ENCODE data around the gene HTT. TPM values are rescaled to one million over a fixed set of nuclear protein-coding genes. Genes with fewer than 3 reads are reported as not detected.
A peak's percentile ranks its signal among the peaks of the same experiment; 100 is the strongest.

The HTT gene
- polyA plus RNA-seq, 3 donors, result 1.8 to 27.1 (median 3.0) TPM

DNA sequence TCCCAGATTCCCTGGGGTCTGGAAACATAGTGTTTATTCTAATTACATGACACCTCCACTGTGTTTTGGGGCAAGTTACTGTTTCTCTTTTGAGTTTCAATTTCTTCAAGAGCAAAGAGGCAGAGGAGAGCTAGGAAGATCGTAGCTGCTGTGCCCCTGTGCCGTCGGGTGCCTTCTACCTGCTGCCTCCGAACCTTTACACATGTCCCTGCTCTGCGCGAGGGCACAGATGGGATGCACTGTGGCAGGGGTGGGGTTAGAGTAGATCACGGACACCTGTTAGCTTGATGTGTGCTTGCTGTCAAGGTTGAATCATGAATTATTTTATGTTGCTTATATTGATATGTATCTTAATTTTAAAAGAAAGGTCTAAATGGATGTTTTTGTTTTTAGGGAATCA, 103.4 kb downstream of the HTT start:
- H3K4me3 ChIP-seq (replicated peaks in 1 of 3; ENCODE audit: low read depth in 2 of 3, low read length in 3 of 3), result no peak overlapping the region
- H3K4me1 ChIP-seq (ENCODE audit: control insufficient read depth in 1 of 2, insufficient read depth in 2 of 2, low read length in 2 of 2), result no peaks in the 10 kb centered on the region
- no peaks in the 10 kb centered on the region for H3K9me3 ChIP-seq (replicated peaks in 1 of 2; ENCODE audit: control insufficient read depth in 1 of 2, insufficient read depth in 1 of 2, low read length in 2 of 2)
- no peaks in the 10 kb centered on the region for H3K79me2 ChIP-seq (ENCODE audit: insufficient read depth, low read length)
- H3K27me3 ChIP-seq (ENCODE audit: control insufficient read depth in 2 of 2, insufficient read depth in 2 of 2, low read length in 2 of 2), result no peaks in the 10 kb centered on the region
- H4K20me1 ChIP-seq (ENCODE audit: insufficient read depth, low read length), result no peaks in the 10 kb centered on the region
- Mint-ChIP-seq H3K9me3 (peaks cover 0 to under 1% (median 0%) of the 10 kb centered on the region in 7 donors), H3K4me3 (no peak overlapping the region), H3K4me1 (no peaks in the 10 kb centered on the region), H3K36me3 (peaks cover 91 to 98% of the 10 kb centered on the region in 2 donors), H3K27me3 (ENCODE audit: low read depth in 3 of 3) (no peaks in the 10 kb centered on the region), H3K27ac (peak overlapping the region in 1 of 7 donors; percentile 60)
- no peak overlapping the region for H3K4me2 ChIP-seq (replicated peaks; ENCODE audit: extremely low read depth, low read length, poor library complexity, severe bottlenecking)
- TF ChIP-seq, protein P1, sequence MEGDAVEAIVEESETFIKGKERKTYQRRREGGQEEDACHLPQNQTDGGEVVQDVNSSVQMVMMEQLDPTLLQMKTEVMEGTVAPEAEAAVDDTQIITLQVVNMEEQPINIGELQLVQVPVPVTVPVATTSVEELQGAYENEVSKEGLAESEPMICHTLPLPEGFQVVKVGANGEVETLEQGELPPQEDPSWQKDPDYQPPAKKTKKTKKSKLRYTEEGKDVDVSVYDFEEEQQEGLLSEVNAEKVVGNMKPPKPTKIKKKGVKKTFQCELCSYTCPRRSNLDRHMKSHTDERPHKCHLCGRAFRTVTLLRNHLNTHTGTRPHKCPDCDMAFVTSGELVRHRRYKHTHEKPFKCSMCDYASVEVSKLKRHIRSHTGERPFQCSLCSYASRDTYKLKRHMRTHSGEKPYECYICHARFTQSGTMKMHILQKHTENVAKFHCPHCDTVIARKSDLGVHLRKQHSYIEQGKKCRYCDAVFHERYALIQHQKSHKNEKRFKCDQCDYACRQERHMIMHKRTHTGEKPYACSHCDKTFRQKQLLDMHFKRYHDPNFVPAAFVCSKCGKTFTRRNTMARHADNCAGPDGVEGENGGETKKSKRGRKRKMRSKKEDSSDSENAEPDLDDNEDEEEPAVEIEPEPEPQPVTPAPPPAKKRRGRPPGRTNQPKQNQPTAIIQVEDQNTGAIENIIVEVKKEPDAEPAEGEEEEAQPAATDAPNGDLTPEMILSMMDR (IDR thresholded peaks at IDR 0.05), result no peak
- no peak overlapping the region for H3K9ac ChIP-seq (ENCODE audit: insufficient read depth, low read length, poor library complexity, severe bottlenecking)
- no peak overlapping the region for H2AFZ ChIP-seq (ENCODE audit: insufficient read depth, low read depth, low read length, poor library complexity, severe bottlenecking)
- peaks cover 94 to 98% of the 10 kb centered on the region in 2 donors for H3K36me3 ChIP-seq (replicated peaks in 1 of 2; ENCODE audit: control insufficient read depth in 1 of 2, insufficient read depth in 2 of 2, low read length in 2 of 2)
- intact Hi-C loops (cut with micrococcal nuclease), result no loop called here
- H3K27ac ChIP-seq (ENCODE audit: low read depth in 1 of 2, low read length in 2 of 2), result no peak overlapping the region
- DNase-seq, result no peak
- 98% methylated on average over 6 of the region's 7 CpGs for WGBS (ENCODE audit: insufficient coverage)

DNA sequence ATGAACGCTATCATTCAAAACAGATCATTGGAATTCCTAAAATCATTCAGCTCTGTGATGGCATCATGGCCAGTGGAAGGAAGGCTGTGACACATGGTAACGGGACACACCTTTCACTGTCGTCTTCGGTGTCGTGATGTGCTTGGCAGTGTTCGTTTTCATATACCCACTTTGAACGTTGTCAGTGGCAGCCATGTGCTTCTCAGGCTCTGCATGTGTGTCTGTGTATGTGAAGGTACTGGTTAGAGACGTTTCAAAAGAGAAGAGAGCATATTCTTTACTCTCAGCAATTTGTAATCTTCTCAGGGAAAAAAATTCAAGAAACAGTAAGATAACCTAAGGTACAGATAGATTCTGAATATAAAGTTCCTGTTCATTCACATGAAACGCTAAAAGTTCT, 103.9 kb downstream of the HTT start:
- Histone ChIP-seq H2AFZ (ENCODE audit: insufficient read depth, low read depth, low read length, poor library complexity, severe bottlenecking) (no peak overlapping the region), H3K27me3 (ENCODE audit: control insufficient read depth in 2 of 2, insufficient read depth in 2 of 2, low read length in 2 of 2) (no peaks in the 10 kb centered on the region), H3K9ac (ENCODE audit: insufficient read depth, low read length, poor library complexity, severe bottlenecking) (no peak overlapping the region), H3K27ac (ENCODE audit: low read depth in 1 of 2, low read length in 2 of 2) (no peak overlapping the region), H3K9me3 (replicated peaks in 1 of 2; ENCODE audit: control insufficient read depth in 1 of 2, insufficient read depth in 1 of 2, low read length in 2 of 2) (no peaks in the 10 kb centered on the region), H3K4me2 (replicated peaks; ENCODE audit: extremely low read depth, low read length, poor library complexity, severe bottlenecking) (no peak overlapping the region), H4K20me1 (ENCODE audit: insufficient read depth, low read length) (no peaks in the 10 kb centered on the region), H3K4me1 (ENCODE audit: control insufficient read depth in 1 of 2, insufficient read depth in 2 of 2, low read length in 2 of 2) (no peaks in the 10 kb centered on the region), H3K4me3 (replicated peaks in 1 of 3; ENCODE audit: low read depth in 2 of 3, low read length in 3 of 3) (no peak overlapping the region), H3K79me2 (ENCODE audit: insufficient read depth, low read length) (no peaks in the 10 kb centered on the region), H3K36me3 (replicated peaks in 1 of 2; ENCODE audit: control insufficient read depth in 1 of 2, insufficient read depth in 2 of 2, low read length in 2 of 2) (peaks cover 94 to 98% of the 10 kb centered on the region in 2 donors)
- H3K4me1 Mint-ChIP-seq, result no peaks in the 10 kb centered on the region
- TF ChIP-seq, protein P1 (IDR thresholded peaks at IDR 0.05), result no peak
- intact Hi-C loops (cut with micrococcal nuclease), result no loop called here
- 100% methylated on average over 1 of the region's 9 CpGs for WGBS (ENCODE audit: insufficient coverage)
- no peak overlapping the region for H3K4me3 Mint-ChIP-seq
- DNase-seq, result no peak
- peak overlapping the region in 1 of 7 donors; percentile 32 for H3K27ac Mint-ChIP-seq
- H3K27me3 Mint-ChIP-seq (ENCODE audit: low read depth in 3 of 3), result no peaks in the 10 kb centered on the region
- H3K36me3 Mint-ChIP-seq, result peaks cover 91 to 98% of the 10 kb centered on the region in 2 donors
- H3K9me3 Mint-ChIP-seq, result no peaks in the 10 kb centered on the region
